HG03558 (cell line): ENCODE results near the gene BTAF1.
"Not testable (repeated sequence)": the region's sequence is repeated elsewhere in the genome, so short reads cannot be mapped to it uniquely, and the experiment has no call there.

ENCODE experiments used
- ATAC-seq: cut with Tn5 transposase; IDR thresholded peaks from one replicate; pipeline ENCODE4 v1.9.1; 2021; ENCODE audit warnings: moderate number of reproducible peaks; ENCODE audit not compliant: unreplicated experiment; ENCODE audit errors: extremely low read depth

The BTAF1 gene

DNA sequence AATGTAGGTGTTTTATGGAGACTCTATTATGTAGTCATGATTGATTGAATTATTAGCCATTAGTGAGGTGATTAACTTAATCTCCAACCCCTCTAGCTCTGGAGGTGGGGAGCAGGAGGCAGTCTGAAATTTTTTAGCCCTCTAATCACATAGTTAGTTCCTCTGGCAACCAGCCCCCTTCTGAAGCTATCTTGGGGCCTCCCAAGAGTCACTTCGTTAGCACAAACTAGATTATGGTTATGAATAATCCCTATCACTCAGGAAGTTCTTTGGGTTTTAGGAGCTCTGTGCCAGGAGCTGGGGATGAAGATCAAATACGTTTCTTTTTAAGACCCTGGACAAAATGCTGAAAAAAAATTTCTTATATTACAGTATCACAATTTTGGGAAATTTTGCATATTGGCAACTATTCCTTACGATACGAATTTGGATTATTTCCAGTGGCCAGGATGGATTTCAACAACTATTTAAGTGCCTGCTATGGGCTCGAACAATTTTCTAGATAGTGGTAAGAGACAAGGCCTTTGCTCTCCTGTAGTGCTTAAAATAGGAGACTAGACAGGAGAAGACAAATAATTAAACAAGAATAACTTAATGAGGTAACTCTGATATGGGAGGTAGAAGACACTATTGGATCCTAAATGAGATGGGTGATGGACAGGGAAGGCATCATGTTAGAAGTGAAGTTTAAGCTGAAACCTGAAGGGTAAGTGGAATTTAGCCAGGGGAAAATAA is 52.9 kb downstream of the BTAF1 start:
- ATAC-seq, result no peak

- no peak for ATAC-seq
Observed at GRCh38 chr10:91977491-91977890, 53.9 kb downstream of the BTAF1 start.

DNA sequence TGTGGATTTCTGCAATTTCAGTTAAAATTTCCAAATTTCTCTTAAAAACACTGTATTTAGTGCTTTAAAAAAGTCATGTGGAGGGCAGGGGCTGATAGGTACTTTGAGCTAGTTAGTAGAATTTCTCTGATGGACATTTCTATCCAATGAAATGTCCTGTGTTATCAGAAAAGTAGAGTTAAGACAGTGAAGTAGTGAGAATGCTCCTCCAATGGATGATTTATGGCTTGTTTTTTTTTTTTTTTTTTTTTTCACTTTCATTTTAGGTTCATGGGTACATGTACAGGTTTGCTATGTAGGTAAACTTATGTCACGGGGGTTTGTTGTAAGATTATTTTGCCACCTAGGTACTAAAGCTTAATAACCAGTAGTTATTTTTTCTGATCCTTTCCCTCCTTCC is 55.0 kb downstream of the BTAF1 start:
- no peak for ATAC-seq

DNA sequence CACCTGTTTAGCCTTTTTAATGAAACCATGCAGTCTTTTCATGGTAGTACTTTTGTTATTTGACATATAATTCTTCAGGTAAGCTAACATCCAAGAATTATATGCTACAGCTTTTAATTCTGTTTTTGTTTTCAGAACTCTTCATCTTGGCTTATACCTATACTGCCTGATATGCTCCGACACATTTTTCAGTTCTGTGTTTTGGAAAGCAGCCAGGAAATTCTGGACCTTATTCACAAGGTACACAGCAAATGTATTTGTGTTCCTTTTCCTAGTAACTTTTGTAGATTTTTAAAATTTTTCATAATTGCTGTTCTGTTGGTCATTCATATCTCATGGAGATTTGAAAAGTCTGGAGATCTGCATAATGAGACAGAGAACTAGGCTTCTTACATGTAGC is 56.7 kb downstream of the BTAF1 start:
- ATAC-seq, result no peak

DNA sequence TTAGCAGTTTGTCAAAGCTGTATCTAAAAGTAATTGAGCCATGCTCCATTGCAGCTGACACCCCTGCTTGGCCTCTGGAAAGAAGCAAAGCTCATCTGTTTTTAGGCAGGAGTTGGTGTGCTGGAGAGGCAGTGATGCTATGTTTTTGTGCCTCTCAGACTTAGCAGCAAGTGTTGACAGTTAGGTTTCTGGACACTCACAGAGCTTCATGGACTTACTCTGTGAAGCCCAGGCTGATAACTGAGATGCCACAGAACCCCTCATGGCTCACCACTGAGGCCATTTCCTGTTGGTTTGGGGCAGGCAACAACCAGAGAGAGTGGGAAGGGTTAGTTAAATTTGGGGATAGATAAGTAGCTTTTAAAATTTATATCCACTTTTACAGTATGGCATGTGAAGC is 59.8 kb downstream of the BTAF1 start:
- no peak for ATAC-seq

DNA sequence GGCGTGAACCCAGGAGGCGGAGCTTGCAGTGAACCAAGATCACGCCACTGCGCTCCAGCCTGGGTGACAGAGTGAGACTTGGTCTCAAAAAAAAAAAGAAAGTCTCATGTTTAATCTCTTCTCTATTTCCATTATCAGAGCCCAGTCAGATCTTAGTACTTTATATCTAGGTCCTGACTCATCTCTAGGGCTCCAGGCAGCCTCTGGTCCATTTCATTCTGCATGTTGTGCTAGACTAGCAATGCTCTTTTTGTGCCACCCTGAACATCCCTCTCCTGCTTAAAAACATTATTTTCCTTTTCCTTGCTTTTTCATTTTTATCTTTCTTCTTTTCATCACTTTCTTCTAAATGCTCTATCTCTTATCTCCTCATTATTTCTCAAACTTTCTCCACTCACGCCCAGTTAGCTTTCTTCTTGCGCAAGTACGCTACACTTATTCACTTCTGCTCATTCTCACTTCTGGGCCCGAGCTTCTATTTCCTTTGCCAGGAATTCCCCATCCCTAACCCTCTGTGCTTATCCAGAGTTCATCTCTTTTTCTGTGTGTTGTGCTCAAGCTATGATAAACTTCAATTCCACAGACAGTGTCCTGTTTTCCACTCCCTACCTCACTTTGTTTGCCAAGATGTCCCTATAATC is 63.9 kb downstream of the BTAF1 start:
- no peak for ATAC-seq

- ATAC-seq, result no peak
Observed at GRCh38 chr10:91992031-91992430, 68.5 kb downstream of the BTAF1 start.

DNA sequence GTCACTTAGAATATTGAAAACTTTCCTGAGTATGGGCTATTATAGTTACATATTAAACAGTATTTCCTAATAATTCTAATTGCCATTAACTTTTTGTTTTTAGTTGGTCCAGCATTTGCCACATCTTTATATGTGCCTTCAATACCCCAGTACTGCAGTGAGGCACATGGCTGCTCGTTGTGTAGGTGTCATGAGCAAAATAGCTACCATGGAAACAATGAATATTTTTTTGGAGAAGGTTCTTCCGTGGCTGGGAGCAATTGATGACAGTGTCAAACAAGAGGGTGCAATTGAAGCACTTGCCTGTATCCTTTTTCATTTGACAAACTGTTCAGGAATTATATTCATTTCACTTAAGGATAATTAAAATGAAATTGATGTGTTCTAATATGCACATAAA is 72.7 kb downstream of the BTAF1 start:
- no peak for ATAC-seq

DNA sequence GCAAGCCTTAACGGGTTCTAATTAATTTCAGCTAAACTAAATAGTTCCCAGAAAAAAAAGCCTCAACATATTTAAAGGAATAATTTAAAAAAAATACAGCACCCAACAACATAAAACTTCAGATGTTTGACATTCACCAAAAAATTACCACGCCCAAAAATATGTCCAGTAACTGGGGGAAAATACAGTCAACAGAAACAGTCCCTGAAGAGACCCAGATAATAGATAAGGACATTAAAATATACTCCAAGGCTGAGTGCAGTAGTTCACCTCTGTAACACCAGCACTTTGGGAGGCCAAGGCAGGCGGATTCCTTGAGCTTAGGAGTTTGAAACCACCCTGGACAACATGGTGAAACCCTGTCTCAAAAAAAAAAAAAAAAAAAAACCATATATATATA is 78.0 kb downstream of the BTAF1 start:
- no peak for ATAC-seq

DNA sequence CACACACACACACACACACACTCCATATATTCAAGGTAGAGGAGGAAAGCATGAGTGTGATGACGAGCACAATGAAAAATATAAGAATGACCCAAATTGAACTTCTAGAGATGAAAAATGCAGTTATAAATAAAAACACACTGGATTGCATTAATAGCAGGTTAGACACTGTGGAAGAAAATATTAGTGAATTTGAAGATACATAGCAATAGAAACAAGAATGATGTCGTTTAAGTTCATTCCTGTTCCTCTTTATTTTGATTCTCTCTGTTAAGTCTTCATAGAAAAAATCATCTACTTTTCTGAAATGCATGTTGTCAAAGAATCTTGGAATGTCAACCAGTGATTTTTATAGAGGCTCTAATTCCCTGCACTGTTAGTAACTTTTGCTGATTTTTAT is 78.4 kb downstream of the BTAF1 start:
- ATAC-seq, result no peak

GRCh38 chr10:92003258-92003657 is 79.7 kb downstream of the BTAF1 start:
- no peak for ATAC-seq

DNA sequence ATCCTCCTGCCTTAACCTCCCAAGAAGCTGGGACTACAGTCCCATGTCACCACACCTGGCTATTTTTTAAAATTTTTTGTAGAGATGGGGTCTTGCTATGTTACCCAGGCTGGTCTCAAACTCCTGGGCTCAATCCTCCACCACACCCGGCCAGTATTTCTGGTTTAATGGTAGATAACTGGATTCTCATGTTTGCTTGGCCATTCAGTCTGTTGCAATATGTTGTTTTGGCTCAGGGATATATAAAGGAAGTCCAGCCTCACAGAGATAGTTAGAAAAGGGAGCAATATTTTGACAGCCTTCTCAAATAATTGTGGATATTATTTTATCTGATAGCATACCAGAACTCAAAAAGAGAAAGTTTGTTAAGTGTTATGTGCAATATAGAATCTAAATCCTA is 82.4 kb downstream of the BTAF1 start:
- ATAC-seq, result no peak

GRCh38 chr10:92009445-92009844 is 85.9 kb downstream of the BTAF1 start:
- no peak for ATAC-seq

GRCh38 chr10:92010047-92010735 is 86.6 kb downstream of the BTAF1 start:
- no peak for ATAC-seq

GRCh38 chr10:92011560-92012214 is 88.1 kb downstream of the BTAF1 start:
- ATAC-seq, result no peak

DNA sequence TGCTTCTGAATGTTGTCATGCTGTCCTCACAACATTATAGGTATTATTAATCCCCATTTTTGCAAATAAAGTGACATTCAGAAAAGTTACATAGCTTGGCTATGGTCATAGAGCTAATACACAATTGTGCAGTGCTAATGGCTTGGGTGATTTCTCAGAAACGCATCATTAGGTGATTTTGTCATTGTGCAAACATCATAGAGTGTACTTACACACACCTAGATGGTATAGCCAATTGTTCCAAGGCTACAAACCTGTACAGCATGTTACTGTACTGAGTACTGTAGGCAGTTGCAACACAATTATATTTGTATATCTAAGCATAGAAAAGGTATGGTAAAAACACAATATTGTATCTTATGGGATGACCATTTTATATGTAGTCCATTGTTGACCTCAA is 91.0 kb downstream of the BTAF1 start:
- no peak for ATAC-seq

GRCh38 chr10:92024700-92025099 is 101.1 kb downstream of the BTAF1 start:
- ATAC-seq, result no peak

- ATAC-seq, result not testable (repeated sequence)
Observed at GRCh38 chr10:92025340-92025739, 101.8 kb downstream of the BTAF1 start.

- no peak for ATAC-seq
Observed at GRCh38 chr10:92027141-92027540, 103.6 kb downstream of the BTAF1 start.

- no peak for ATAC-seq
Observed at GRCh38 chr10:92031580-92031979, 108.0 kb downstream of the BTAF1 start.

DNA sequence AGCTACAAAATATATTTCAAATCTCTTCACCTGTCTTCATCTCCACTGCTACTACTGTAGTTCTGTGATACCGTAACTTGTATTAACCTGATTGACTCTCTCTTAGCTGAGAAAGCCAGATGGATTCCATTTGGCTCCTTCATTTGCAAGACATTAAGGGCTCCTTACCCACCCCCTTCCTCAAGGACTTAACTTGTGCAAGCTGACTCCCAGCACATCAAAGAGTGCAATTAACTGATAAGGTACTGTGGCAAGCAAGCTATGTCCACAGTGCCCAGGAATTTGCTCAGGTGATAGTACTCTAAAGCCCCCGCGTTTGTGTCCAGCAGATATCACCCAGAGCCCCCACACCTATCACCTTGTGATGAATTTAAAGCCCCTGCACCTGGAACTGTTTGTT is 109.5 kb downstream of the BTAF1 start:
- not testable (repeated sequence) for ATAC-seq
